IMR-90 (cell line): ENCODE data around the gene NANOS3. TPM values are rescaled to one million over a fixed set of nuclear protein-coding genes. Genes with fewer than 3 reads are reported as not detected.

Source experiments
- ATAC-seq: fragments of 200-7000 bp; cut with Tn5 transposase; 2 replicates; pipeline ENCODE4 v1.9.1; 2020; ENCODE audit warnings: low read depth, mild to moderate bottlenecking, moderate library complexity
- BruUV-seq: library from RNA; stranded (reverse); fragments of 400-500 nt; replicated peaks from 2 replicates; lab custom pipeline; 2021; lab: Mats Ljungman, UMichigan
- CTCF ChIA-PET: fragments of 300-600 bp; formaldehyde crosslinking; extraction: SDS; loops from one replicate; lab custom pipeline; 2021; ENCODE audit warnings: antibody characterized with exemption; lab: Yijun Ruan, JAX
- POLR2A ChIA-PET: fragments of 300-600 bp; sonication (Branson Sonifier 250); formaldehyde crosslinking; loops from one replicate; lab custom pipeline; 2022; ENCODE audit warnings: antibody characterized with exemption; ENCODE audit not compliant: unreplicated experiment; lab: Charles Lee
- DNase-seq: peaks from one replicate; pipeline ENCODE4 v3.0.0; 2013
- H2AFZ ChIP-seq: replicated peaks from 2 replicates; pipeline ENCODE3; 2013; ENCODE audit warnings: low read length, mild to moderate bottlenecking; ENCODE audit not compliant: poor library complexity
- H2AK5ac ChIP-seq: 2 replicates; pipeline ENCODE4 v1.6.1; 2013; ENCODE audit warnings: low read depth, low read length, inconsistent platforms
- H2AK9ac ChIP-seq: replicated peaks from 2 replicates; pipeline ENCODE3; 2013; ENCODE audit warnings: mild to moderate bottlenecking, low read depth, low read length, moderate library complexity; ENCODE audit not compliant: poor library complexity
- H2BK120ac ChIP-seq: 2 replicates; pipeline ENCODE4 v1.6.1; 2013; ENCODE audit warnings: low read depth, low read length, inconsistent platforms
- H2BK15ac ChIP-seq: 3 replicates; pipeline ENCODE4 v1.6.1; 2013; ENCODE audit warnings: low read depth, low read length, inconsistent platforms
- H2BK20ac ChIP-seq: 2 replicates; pipeline ENCODE4 v1.6.1; 2013; ENCODE audit warnings: low read depth, mild to moderate bottlenecking, inconsistent platforms, low read length, moderate library complexity
- H2BK5ac ChIP-seq: 2 replicates; pipeline ENCODE4 v1.6.1; 2013; ENCODE audit warnings: mild to moderate bottlenecking, low read depth, low read length, inconsistent platforms; ENCODE audit not compliant: poor library complexity, severe bottlenecking
- H3K14ac ChIP-seq: replicated peaks from 2 replicates; pipeline ENCODE4 v1.6.1; 2013; ENCODE audit warnings: low read depth, low read length, inconsistent platforms
- H3K18ac ChIP-seq: 2 replicates; pipeline ENCODE4 v1.6.1; 2013; ENCODE audit warnings: low read depth, low read length, control low read depth
- H3K23ac ChIP-seq: 2 replicates; pipeline ENCODE4 v1.6.1; 2013; ENCODE audit warnings: low read depth, low read length, inconsistent platforms
- H3K27ac ChIP-seq: 2 replicates; pipeline ENCODE4 v1.5.1; 2013; ENCODE audit warnings: mild to moderate bottlenecking, control low read depth, low read length; ENCODE audit not compliant: insufficient read depth
- H3K27me3 ChIP-seq: 2 replicates; pipeline ENCODE4 v1.6.1; 2013; ENCODE audit warnings: low read length; ENCODE audit not compliant: control insufficient read depth, insufficient read depth
- H3K36me3 ChIP-seq: 2 replicates; pipeline ENCODE4 v1.6.1; 2013; ENCODE audit warnings: low read length, mixed read lengths; ENCODE audit not compliant: control insufficient read depth, insufficient read depth
- H3K4ac ChIP-seq: 2 replicates; pipeline ENCODE4 v1.6.1; 2013; ENCODE audit warnings: low read depth, low read length, inconsistent platforms
- H3K4me1 ChIP-seq: 2 replicates; pipeline ENCODE4 v1.6.1; 2013; ENCODE audit warnings: low read length, mixed read lengths; ENCODE audit not compliant: control insufficient read depth, insufficient read depth
- H3K4me2 ChIP-seq: 2 replicates; pipeline ENCODE4 v1.6.1; 2013; ENCODE audit warnings: low read depth, mild to moderate bottlenecking, control low read depth, low read length, moderate library complexity
- H3K4me3 ChIP-seq: 2 replicates; pipeline ENCODE4 v1.5.1; 2013; ENCODE audit warnings: low read depth, mild to moderate bottlenecking, control low read depth, low read length, moderate library complexity; ENCODE audit not compliant: insufficient read depth
- H3K56ac ChIP-seq: 2 replicates; pipeline ENCODE4 v1.6.1; 2013; ENCODE audit warnings: low read length, inconsistent platforms; ENCODE audit not compliant: insufficient read depth; ENCODE audit errors: extremely low read depth
- H3K79me1 ChIP-seq, 2 experiments: 2 replicates each; pipeline ENCODE4 v1.6.1; 2013; ENCODE audit warnings: low read length in 2 of 2, inconsistent platforms in 1 of 2, low read depth in 1 of 2
- H3K9ac ChIP-seq: 2 replicates; pipeline ENCODE4 v1.6.1; 2013; ENCODE audit warnings: low read depth, low read length, control low read depth
- H3K9me1 ChIP-seq: 2 replicates; pipeline ENCODE4 v1.6.1; 2013; ENCODE audit warnings: low read length, inconsistent platforms; ENCODE audit not compliant: insufficient read depth
- H3K9me3 ChIP-seq: 2 replicates; pipeline ENCODE4 v1.6.1; 2013; ENCODE audit warnings: low read length; ENCODE audit not compliant: control insufficient read depth, insufficient read depth
- H4K20me1 ChIP-seq: 2 replicates; pipeline ENCODE4 v1.6.1; 2013; ENCODE audit warnings: low read length, inconsistent platforms; ENCODE audit not compliant: insufficient read depth
- H4K5ac ChIP-seq: 2 replicates; pipeline ENCODE4 v1.6.1; 2013; ENCODE audit warnings: mild to moderate bottlenecking, low read depth, low read length, control low read depth
- H4K8ac ChIP-seq, 2 experiments: 2 replicates each; pipeline ENCODE4 v1.6.1; 2013; ENCODE audit warnings: low read depth in 2 of 2, low read length in 2 of 2, control low read depth in 1 of 2, inconsistent platforms in 1 of 2
- H4K91ac ChIP-seq: 2 replicates; pipeline ENCODE4 v1.6.1; 2013; ENCODE audit warnings: low read depth, low read length, inconsistent platforms; ENCODE audit not compliant: insufficient read depth
- BHLHE40 ChIP-seq: fragments of 150-350 bp; IDR thresholded peaks from 2 replicates; pipeline ENCODE4 v1.6.1; 2016; ENCODE audit warnings: mild to moderate bottlenecking, low read depth, low read length
- CEBPB ChIP-seq: IDR thresholded peaks from 2 replicates; pipeline ENCODE4 v1.6.1; 2012; ENCODE audit warnings: low read depth, low read length, improper control_type of control experiment
- CHD1 ChIP-seq: IDR thresholded peaks from 2 replicates; pipeline ENCODE4 v1.6.1; 2012; ENCODE audit warnings: low read depth, low read length, improper control_type of control experiment
- CTCF ChIP-seq: conservative IDR thresholded peaks from 2 replicates; pipeline ENCODE4 v1.5.1; 2012; ENCODE audit warnings: mild to moderate bottlenecking, low read depth, low read length, improper control_type of control experiment
- ELK1 ChIP-seq: fragments of 150-350 bp; IDR thresholded peaks from 2 replicates; pipeline ENCODE4 v1.6.1; 2016; ENCODE audit warnings: low read depth, mild to moderate bottlenecking, low read length, moderate library complexity, borderline replicate concordance
- MAFK ChIP-seq: IDR thresholded peaks from 2 replicates; pipeline ENCODE4 v1.6.1; 2012; ENCODE audit warnings: low read depth, low read length, improper control_type of control experiment
- MXI1 ChIP-seq: IDR thresholded peaks from 2 replicates; pipeline ENCODE4 v1.6.1; 2012; ENCODE audit warnings: low read depth, mild to moderate bottlenecking, low read length, moderate library complexity, borderline replicate concordance
- POLR2A ChIP-seq: IDR thresholded peaks from 2 replicates; pipeline ENCODE4 v1.6.1; 2012; ENCODE audit warnings: mild to moderate bottlenecking, low read depth, low read length
- RAD21 ChIP-seq: IDR thresholded peaks from 2 replicates; pipeline ENCODE4 v1.6.1; 2012; ENCODE audit warnings: low read length, improper control_type of control experiment
- RCOR1 ChIP-seq: IDR thresholded peaks from 2 replicates; pipeline ENCODE4 v1.6.1; 2012; ENCODE audit warnings: mild to moderate bottlenecking, low read length, improper control_type of control experiment; ENCODE audit not compliant: insufficient replicate concordance
- RFX5 ChIP-seq: IDR thresholded peaks from 2 replicates; pipeline ENCODE4 v1.8.0; 2012; ENCODE audit warnings: low read depth, mild to moderate bottlenecking, low read length, moderate library complexity
- SMC3 ChIP-seq: fragments of 150-350 bp; IDR thresholded peaks from 2 replicates; pipeline ENCODE4 v1.6.1; 2016; ENCODE audit warnings: low read depth, mild to moderate bottlenecking, antibody characterized with exemption, low read length, moderate library complexity
- USF2 ChIP-seq: fragments of 150-350 bp; IDR thresholded peaks from 2 replicates; pipeline ENCODE4 v1.6.1; 2017; ENCODE audit warnings: mild to moderate bottlenecking, antibody characterized with exemption, low read length, low read depth
- WGBS, 2 experiments: methylation state at CpG; one replicate each; pipeline versions ENCODE4 v1.1.5 to v1.1.7; 2013; ENCODE audit warnings: missing lambda C conversion rate in 2 of 2; ENCODE audit not compliant: insufficient read length in 1 of 2; ENCODE audit errors: extremely low coverage in 2 of 2; 5-methylcytosine and 5-hydroxymethylcytosine counted together
- dilution Hi-C: fragments of 300-500 bp; cut with HindIII; formaldehyde crosslinking; loops from one replicate; pipeline ENCODE4 v1.14.3; 2018; ENCODE audit warnings: low sequenced_read_pairs; ENCODE audit not compliant: unreplicated experiment
- in situ Hi-C: fragments of 300-500 bp; cut with MboI; formaldehyde crosslinking; loops from 3 replicates; pipeline ENCODE4 v1.14.3; 2019; ENCODE audit warnings: low sequenced_read_pairs, inconsistent platforms, mixed read lengths
- intact Hi-C: fragments of 100-400 bp; cut with micrococcal nuclease; formaldehyde crosslinking; loops from 2 replicates; pipeline ENCODE4 v1.10.0; 2022
- polyA plus RNA-seq, 3 experiments: library from polyadenylated mRNA; depleted of rRNA; stranded (reverse); fragments of >200 nt; gene quantifications; 2 replicates each; pipeline ENCODE4 v1.2.3, GENCODE V29; 2012; ENCODE audit warnings: low replicate concordance in 1 of 3
- total RNA-seq: library from RNA; depleted of rRNA; stranded (reverse); fragments of >200 nt; gene quantifications from 2 replicates; pipeline ENCODE4 v1.2.3, GENCODE V29; 2012

Gene NANOS3
- total and polyA plus RNA-seq, 2 of the 4 experiments (the other 2 are of a cell fraction) = 0.63 TPM; not detected in 1

GRCh38 chr19:13848798-13849676, 27.9 kb upstream of the NANOS3 start:
- Histone ChIP-seq H2AK9ac (peak overlapping the region; percentile 66), H3K9ac (no peak overlapping the region), H2AK5ac (peak overlapping the region; percentile 95), H2BK20ac (peak overlapping the region; percentile 94), H2BK120ac (peak overlapping the region; percentile 95), H3K56ac (no peak overlapping the region; the same call in 1 of the 2 replicates), H3K9me1 (peaks cover 20% of the 10 kb centered on the region), H3K14ac (peak overlapping the region; percentile 74), H3K4ac (peak overlapping the region; percentile 94), H3K79me1 (peaks cover 11 to 61% of the 10 kb centered on the region in 2 experiments), H2AFZ (peak overlapping the region; percentile 27), H3K4me2 (no peak overlapping the region), H4K20me1 (peaks cover 5% of the 10 kb centered on the region), H2BK15ac (peak overlapping the region; percentile 95; the same call in 2 of the 3 replicates), H3K18ac (0 out of 2 replicates have a peak overlapping the region, but pooled peaks have one; percentile 7), H3K9me3 (no peaks in the 10 kb centered on the region), H4K8ac (peak overlapping the region in 1 of 2 experiments; percentile 69; a peak in 1 of 4 replicates), H4K5ac (no peak overlapping the region), H2BK5ac (peak overlapping the region; percentile 49), H3K4me3 (no peak overlapping the region), H3K4me1 (peaks cover 37% of the 10 kb centered on the region), H3K36me3 (no peaks in the 10 kb centered on the region), H3K23ac (peak overlapping the region; percentile 72; the same call in 1 of the 2 replicates), H4K91ac (peak overlapping the region; percentile 69), H3K27ac (peak overlapping the region; percentile 9), H3K27me3 (no peaks in the 10 kb centered on the region)
- no peak for DNase-seq
- dilution Hi-C loops (no loop called here), in situ Hi-C loops (loop anchor here (10.0 to 25.0 kb wide), 2 partner anchors 694 to 1062 kb away; partner anchors contain the start of genes HOOK2, IER2, JUNB and STX10), intact Hi-C loops (no loop called here)
- ChIA-PET POLR2A (no interaction called here), CTCF (interaction anchor here (0.7 kb wide), 1 partner anchor 13 kb away, joined by 3 read pairs; no protein-coding TSS in a partner anchor)
- no peak for ATAC-seq
- no TSS peak for BruUV-seq
- WGBS, 2 experiments = 59% methylated on average over 4 of the region's 16 CpGs; no CpG with 5 or more reads in 1 of the 2 experiments
- TF ChIP-seq POLR2A (no peak), ELK1 (no peak), CTCF (no peak), MXI1 (no peak), SMC3 (no peak), CEBPB (no peak), RCOR1 (no peak), USF2 (no peak; the same call in 1 of the 2 replicates), RFX5 (no peak), BHLHE40 (no peak), CHD1 (no peak), RAD21 (no peak), MAFK (no peak)
